GM12892 (cell line): ENCODE measurements around the gene HTR4.

Experiments used
- DNase-seq: peaks from one replicate; pipeline ENCODE4 v3.0.0; 2011; ENCODE audit not compliant: insufficient read length
- FAIRE-seq: peaks from 2 replicates; lab custom pipeline; 2011; peaks lifted over from hg19 to GRCh38; lab: Jason Lieb, UNC
- POLR2A ChIP-seq: IDR thresholded peaks from 2 replicates; pipeline ENCODE4 v1.6.1; 2011; ENCODE audit warnings: low read depth, low read length, control low read depth
- POLR2AphosphoS5 ChIP-seq: IDR thresholded peaks from 2 replicates; pipeline ENCODE4 v1.6.1; 2011; ENCODE audit warnings: low read depth, low read length, control low read depth
- TAF1 ChIP-seq: IDR thresholded peaks from 2 replicates; pipeline ENCODE4 v1.6.1; 2011; ENCODE audit warnings: low read depth, mild to moderate bottlenecking, control low read depth, low read length, borderline replicate concordance

The HTR4 gene

DNA sequence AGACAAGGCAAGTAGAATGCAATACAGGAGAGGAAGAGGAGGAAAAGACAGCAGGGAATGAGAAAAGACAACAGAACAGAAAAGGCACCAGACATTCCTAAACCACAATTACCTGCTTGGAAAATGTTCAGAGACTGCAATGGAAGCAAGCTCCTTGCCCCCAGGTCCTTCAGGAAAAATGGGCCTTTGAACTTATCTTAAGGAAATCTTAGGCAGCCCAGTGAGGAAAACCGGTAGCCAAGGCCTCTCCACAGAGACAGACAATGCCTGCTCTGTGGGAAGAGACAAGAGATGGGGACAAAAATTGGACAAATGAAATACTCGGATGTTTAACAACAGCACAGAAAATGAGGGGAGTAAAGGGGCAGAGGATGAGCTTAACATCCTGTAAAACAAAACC lies 31.2 kb downstream of the HTR4 start:
- FAIRE-seq (no peak), DNase-seq (no peak)
- TF ChIP-seq POLR2AphosphoS5 (no peak), TAF1 (no peak), POLR2A (no peak)

- FAIRE-seq (no peak), DNase-seq (no peak)
- TF ChIP-seq POLR2A (no peak), TAF1 (no peak), POLR2AphosphoS5 (no peak)
Measured at GRCh38 chr5:148620696-148621095, 33.6 kb downstream of the HTR4 start.

GRCh38 chr5:148620091-148620490 lies 34.2 kb downstream of the HTR4 start:
- no peak for FAIRE-seq

DNA sequence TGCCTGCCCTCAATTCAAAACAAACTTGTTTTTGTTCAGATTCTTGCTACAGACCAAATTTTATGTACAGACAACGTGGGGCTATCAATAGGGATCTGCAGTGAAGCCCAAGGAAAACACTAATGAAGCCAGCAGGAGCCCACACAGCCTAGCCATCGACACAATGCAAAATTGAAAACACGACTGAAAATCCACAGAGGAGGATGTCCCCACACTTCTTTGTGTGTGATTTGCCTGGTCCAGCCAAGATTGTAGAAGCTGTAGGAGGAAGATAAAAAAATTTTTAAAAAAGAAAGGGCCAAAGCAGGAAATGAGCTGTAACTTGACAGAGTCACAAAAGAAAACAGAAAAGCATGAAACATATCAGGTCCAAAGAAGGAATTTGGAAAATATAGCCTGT lies 34.8 kb downstream of the HTR4 start:
- FAIRE-seq (no peak), DNase-seq (no peak)
- no peak for TF ChIP-seq POLR2AphosphoS5
- TF ChIP-seq TAF1 = no peak

More at GRCh38 chr5:148620091-148620490, 34.2 kb downstream of the HTR4 start:
- no peak for TF ChIP-seq POLR2A
- no peak for TF ChIP-seq TAF1
- TF ChIP-seq POLR2AphosphoS5 = no peak
- no peak for DNase-seq

DNA sequence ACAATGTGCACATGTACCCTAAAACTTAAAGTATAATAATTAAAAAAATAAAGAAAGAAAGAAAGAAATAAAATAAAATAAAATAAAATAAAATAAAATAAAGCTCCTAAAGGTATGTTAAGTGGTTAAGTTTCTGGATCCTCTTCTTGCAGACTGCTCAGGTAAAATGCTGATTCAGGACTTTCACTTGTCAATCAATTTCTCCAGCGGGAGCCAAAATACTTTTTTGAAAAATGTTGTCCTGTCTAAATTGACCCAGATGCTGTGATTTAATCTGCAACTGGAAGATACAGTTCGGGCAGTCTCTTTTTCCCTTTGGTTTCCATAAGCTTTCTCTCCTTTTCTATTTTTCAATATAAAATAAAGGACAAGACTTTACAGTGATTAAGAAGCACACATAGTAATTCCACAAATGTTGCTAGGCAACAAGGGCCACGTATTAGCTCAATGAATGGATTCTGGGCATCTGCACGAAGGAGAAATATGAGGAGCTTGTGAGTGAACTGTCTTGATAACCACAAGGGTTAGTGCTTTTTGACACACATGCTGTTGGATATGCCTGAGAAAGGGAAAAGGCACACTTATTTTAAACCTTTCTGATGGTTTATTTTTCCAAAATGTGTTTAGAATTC lies 38.6 kb downstream of the HTR4 start:
- DNase-seq (no peak), FAIRE-seq (no peak)
- TF ChIP-seq POLR2AphosphoS5 (no peak), POLR2A (no peak), TAF1 (no peak)

DNA sequence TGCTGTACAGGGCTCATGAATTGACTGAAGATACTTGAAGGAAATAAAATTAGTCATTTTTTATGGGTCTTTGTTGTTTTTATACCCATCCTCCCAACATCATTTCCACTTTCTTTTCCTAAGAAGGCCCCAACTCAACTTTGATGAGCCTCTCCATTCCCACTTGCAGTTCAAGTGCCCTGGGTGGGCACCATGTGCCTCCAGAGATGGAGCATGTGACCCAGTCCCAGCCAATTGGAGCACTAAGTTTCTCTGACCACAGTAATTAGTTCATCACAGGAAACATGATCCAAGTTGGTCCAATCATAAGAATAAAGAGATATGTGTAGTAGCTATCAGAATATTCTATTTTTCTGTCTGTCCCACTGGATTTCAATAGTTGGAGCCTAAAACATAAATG lies 46.9 kb downstream of the HTR4 start:
- no peak for FAIRE-seq
- DNase-seq = no peak
- TF ChIP-seq POLR2A = no peak
- TF ChIP-seq POLR2AphosphoS5 = no peak
- no peak for TF ChIP-seq TAF1

GRCh38 chr5:148606296-148606695 lies 48.0 kb downstream of the HTR4 start:
- FAIRE-seq (no peak), DNase-seq (no peak)
- TF ChIP-seq TAF1 (no peak), POLR2A (no peak), POLR2AphosphoS5 (no peak)

DNA sequence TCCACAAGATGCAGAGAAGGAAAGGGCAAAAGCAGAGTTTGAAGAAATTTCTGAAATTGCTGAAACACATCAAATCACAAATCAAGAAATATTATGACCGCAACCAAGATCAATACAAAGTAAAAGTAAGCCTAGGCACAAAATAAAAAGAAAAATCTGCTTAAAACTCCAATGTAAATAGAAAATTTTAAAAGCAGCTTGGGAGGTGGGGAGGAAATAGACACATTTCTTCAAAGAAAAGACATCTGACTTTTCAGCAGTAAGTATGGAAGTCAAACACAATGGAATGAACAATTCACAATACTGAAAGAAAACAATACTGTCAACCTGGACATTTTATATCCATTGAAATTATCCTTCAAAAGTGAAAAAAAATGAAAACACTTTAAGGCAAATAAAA lies 55.1 kb downstream of the HTR4 start:
- FAIRE-seq (no peak), DNase-seq (no peak)
- TF ChIP-seq TAF1 = no peak
- no peak for TF ChIP-seq POLR2AphosphoS5
- TF ChIP-seq POLR2A = no peak

DNA sequence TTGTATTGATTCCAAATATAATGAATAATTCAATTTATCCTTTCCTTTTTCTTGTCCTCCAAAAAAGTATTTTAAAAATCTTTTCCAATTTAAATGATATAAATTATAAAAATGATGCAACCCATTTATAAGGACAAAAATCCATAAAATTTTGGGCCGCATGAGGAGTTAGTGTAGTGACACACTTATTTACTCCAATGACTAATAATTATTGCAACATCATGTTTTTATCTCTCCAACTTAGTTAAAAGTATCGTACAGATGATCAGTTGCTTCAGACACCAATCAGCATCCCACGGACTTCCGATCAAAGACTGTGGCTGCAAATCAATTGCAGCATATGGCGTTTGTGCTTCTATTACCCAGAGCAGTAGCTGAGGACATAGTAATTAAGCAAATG lies 58.6 kb downstream of the HTR4 start:
- FAIRE-seq = no peak
- no peak for DNase-seq
- TF ChIP-seq POLR2AphosphoS5 (no peak), TAF1 (no peak)

DNA sequence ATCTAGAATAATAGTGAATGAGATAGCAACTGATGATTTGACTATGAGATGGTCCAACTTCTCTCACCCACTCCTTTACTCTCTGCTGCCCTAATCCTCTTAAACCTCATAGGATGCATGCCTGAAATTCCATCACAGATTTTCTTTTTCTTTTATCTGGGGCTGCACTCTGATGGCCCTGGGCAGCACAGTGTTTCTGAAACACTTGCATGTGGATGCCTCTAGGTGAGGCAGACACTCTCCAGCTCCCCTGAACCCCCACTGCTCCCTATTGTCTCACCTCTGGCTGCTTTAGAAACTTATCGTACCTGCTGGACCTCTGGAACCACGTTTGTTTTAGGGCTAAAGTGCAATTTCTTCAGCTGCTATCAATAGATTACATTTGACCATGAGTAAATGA lies 67.5 kb downstream of the HTR4 start:
- TF ChIP-seq POLR2A = no peak
- TF ChIP-seq TAF1 = no peak
- no peak for TF ChIP-seq POLR2AphosphoS5
- FAIRE-seq (no peak), DNase-seq (no peak)

DNA sequence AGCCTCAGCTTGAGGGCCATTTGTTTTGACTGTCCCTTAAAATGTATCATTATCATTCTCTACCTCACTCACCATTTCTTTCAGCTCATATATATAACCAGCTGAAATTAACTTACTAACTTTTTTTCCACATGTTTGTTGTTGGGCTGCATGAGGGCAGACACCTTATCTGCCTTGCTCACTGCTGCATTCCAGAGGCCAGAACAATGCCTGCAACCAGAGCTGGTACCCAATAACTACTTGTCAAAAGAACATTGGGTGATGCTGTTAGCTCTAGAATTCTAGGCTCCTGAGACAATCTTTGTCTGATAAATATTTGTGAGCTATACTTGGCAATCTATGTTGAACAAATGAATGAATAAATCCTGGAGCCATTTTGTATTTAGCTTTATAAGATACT lies 68.3 kb downstream of the HTR4 start:
- no peak for TF ChIP-seq POLR2AphosphoS5
- no peak for TF ChIP-seq TAF1
- no peak for TF ChIP-seq POLR2A
- no peak for DNase-seq
- FAIRE-seq = no peak

DNA sequence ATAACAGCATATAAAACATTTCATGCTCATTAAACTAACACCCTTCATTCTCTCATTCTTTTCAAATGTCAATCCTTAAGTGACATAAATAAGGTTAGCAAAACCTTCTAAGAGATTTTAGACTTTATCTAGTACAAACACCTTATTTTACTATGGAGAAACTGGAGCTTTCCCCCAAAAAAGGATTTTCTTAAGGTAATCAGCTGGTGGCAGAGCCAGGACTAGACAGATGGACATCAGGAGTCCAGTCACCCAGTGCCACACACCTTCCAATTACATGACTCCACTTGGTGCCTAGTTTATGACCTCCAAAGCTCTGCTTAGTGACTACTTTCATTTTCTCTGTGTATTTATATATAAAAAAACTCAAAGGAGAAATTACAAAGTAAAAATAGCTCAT lies 70.2 kb downstream of the HTR4 start:
- TF ChIP-seq POLR2A (no peak), TAF1 (no peak), POLR2AphosphoS5 (no peak)
- DNase-seq (no peak), FAIRE-seq (no peak)

GRCh38 chr5:148583421-148583965 lies 70.8 kb downstream of the HTR4 start:
- DNase-seq (no peak), FAIRE-seq (no peak)

More at GRCh38 chr5:148583421-148583965, 70.8 kb downstream of the HTR4 start:
- TF ChIP-seq POLR2A = no peak
- TF ChIP-seq POLR2AphosphoS5 = no peak
- no peak for TF ChIP-seq TAF1
